Measurements from ENCODE around the gene SDK1. TPM values are rescaled to one million over a fixed set of nuclear protein-coding genes. Genes with fewer than 3 reads are reported as not detected.

The SDK1 gene
- total RNA-seq, 4 donors from 2014 or later: under 0.01 to 16.2 (median 7.2) TPM

- Histone ChIP-seq H3K9me3 (no peaks in the 10 kb centered on the region), H3K36me3 (no peaks in the 10 kb centered on the region), H3K27me3 (no peaks in the 10 kb centered on the region), H3K27ac (no peak overlapping the region), H3K4me3 (no peak overlapping the region), H3K4me1 (no peaks in the 10 kb centered on the region)
- TF ChIP-seq POLR2A (IDR thresholded peaks at IDR 0.05) (no peak), CTCF (IDR thresholded peaks at IDR 0.05) (no peak)
- intact Hi-C loops (cut with DNase I; ENCODE audit: low total_unique reads): no loop called here
- DNase-seq: no peak
Measured at GRCh38 chr7:3641582-3641981, 340.5 kb downstream of the SDK1 start.

- no peak for DNase-seq
- Histone ChIP-seq H3K27me3 (no peaks in the 10 kb centered on the region), H3K4me3 (no peak overlapping the region), H3K36me3 (no peaks in the 10 kb centered on the region), H3K27ac (no peak overlapping the region), H3K4me1 (no peaks in the 10 kb centered on the region), H3K9me3 (no peaks in the 10 kb centered on the region)
- intact Hi-C loops (cut with DNase I; ENCODE audit: low total_unique reads): no loop called here
- TF ChIP-seq CTCF (IDR thresholded peaks at IDR 0.05) (no peak), POLR2A (IDR thresholded peaks at IDR 0.05) (no peak)
Measured at GRCh38 chr7:3643091-3643490, 342.0 kb downstream of the SDK1 start.

- DNase-seq: no peak
- no peak overlapping the region for H3K4me3 ChIP-seq
- no peak overlapping the region for H3K27ac ChIP-seq
- H3K27me3 ChIP-seq: no peaks in the 10 kb centered on the region
- H3K9me3 ChIP-seq: no peaks in the 10 kb centered on the region
- H3K36me3 ChIP-seq: no peaks in the 10 kb centered on the region
- no peaks in the 10 kb centered on the region for H3K4me1 ChIP-seq
- no peak for TF ChIP-seq CTCF (IDR thresholded peaks at IDR 0.05)
- TF ChIP-seq POLR2A (IDR thresholded peaks at IDR 0.05): no peak
- intact Hi-C loops (cut with DNase I; ENCODE audit: low total_unique reads): no loop called here
Measured at GRCh38 chr7:3648276-3648675, 347.2 kb downstream of the SDK1 start.

GRCh38 chr7:3649250-3649649 lies 348.2 kb downstream of the SDK1 start:
- no peak for TF ChIP-seq POLR2A (IDR thresholded peaks at IDR 0.05)
- TF ChIP-seq CTCF (IDR thresholded peaks at IDR 0.05): no peak
- Histone ChIP-seq H3K27ac (no peak overlapping the region), H3K4me3 (no peak overlapping the region), H3K9me3 (no peaks in the 10 kb centered on the region), H3K4me1 (no peaks in the 10 kb centered on the region), H3K36me3 (no peaks in the 10 kb centered on the region), H3K27me3 (no peaks in the 10 kb centered on the region)
- DNase-seq: no peak
- intact Hi-C loops (cut with DNase I; ENCODE audit: low total_unique reads): no loop called here

GRCh38 chr7:3649678-3650440 lies 348.8 kb downstream of the SDK1 start:
- Histone ChIP-seq H3K27me3 (no peaks in the 10 kb centered on the region), H3K36me3 (no peaks in the 10 kb centered on the region), H3K9me3 (no peaks in the 10 kb centered on the region), H3K4me1 (no peaks in the 10 kb centered on the region), H3K4me3 (no peak overlapping the region), H3K27ac (no peak overlapping the region)
- intact Hi-C loops (cut with DNase I; ENCODE audit: low total_unique reads): no loop called here
- no peak for DNase-seq
- TF ChIP-seq CTCF (IDR thresholded peaks at IDR 0.05): no peak
- TF ChIP-seq POLR2A (IDR thresholded peaks at IDR 0.05): no peak

Measured in uterus (tissue), 4 donors.